Immature natural killer cell (primary cell): ENCODE data around the gene NUBPL. TPM values are rescaled to one million over a fixed set of nuclear protein-coding genes. Genes with fewer than 3 reads are reported as not detected.

Experiments used
- DNase-seq, 3 donors: peaks; one replicate each; pipeline ENCODE4 v3.0.0; 2022; ENCODE audit warnings: mixed read lengths in 1 of 3
- H3K27ac Mint-ChIP-seq, 6 donors: one replicate each; pipeline ENCODE4 v1.8.0; 2020; ENCODE audit warnings: mixed read lengths in 6 of 6, mild to moderate bottlenecking in 5 of 6, inconsistent platforms in 4 of 6, moderate library complexity in 3 of 6
- H3K27me3 Mint-ChIP-seq, 3 donors: one replicate each; pipeline ENCODE4 v1.8.0; 2020 to 2021; ENCODE audit warnings: low read depth in 3 of 3, mild to moderate bottlenecking in 3 of 3, mixed read lengths in 3 of 3, moderate library complexity in 3 of 3, inconsistent platforms in 1 of 3
- H3K36me3 Mint-ChIP-seq, 3 donors: one replicate each; pipeline ENCODE4 v1.8.0; 2020; ENCODE audit warnings: mixed read lengths in 3 of 3, inconsistent platforms in 2 of 3, mild to moderate bottlenecking in 2 of 3
- H3K4me1 Mint-ChIP-seq, 2 donors: one replicate each; pipeline ENCODE4 v1.8.0; 2020; ENCODE audit warnings: inconsistent platforms in 2 of 2, mild to moderate bottlenecking in 2 of 2, mixed read lengths in 2 of 2, moderate library complexity in 1 of 2
- H3K4me3 Mint-ChIP-seq, 5 donors: one replicate each; pipeline ENCODE4 v1.8.0; 2020; ENCODE audit warnings: mild to moderate bottlenecking in 5 of 5, mixed read lengths in 5 of 5, inconsistent platforms in 3 of 5, moderate library complexity in 3 of 5
- H3K9me3 Mint-ChIP-seq, 6 donors: one replicate each; pipeline ENCODE4 v1.8.0; 2020; ENCODE audit warnings: mild to moderate bottlenecking in 6 of 6, mixed read lengths in 6 of 6, inconsistent platforms in 4 of 6, moderate library complexity in 3 of 6
- polyA plus RNA-seq, 3 donors: library from polyadenylated mRNA; unstranded; fragments of 300-500 nt; fragmentation: Illumina TruSeq; gene quantifications; one replicate each; pipeline ENCODE4 v1.2.3, GENCODE V29; 2021

NUBPL gene
- polyA plus RNA-seq, 3 donors from 2014 or later = 5.7 to 7.1 (median 5.9) TPM

DNA sequence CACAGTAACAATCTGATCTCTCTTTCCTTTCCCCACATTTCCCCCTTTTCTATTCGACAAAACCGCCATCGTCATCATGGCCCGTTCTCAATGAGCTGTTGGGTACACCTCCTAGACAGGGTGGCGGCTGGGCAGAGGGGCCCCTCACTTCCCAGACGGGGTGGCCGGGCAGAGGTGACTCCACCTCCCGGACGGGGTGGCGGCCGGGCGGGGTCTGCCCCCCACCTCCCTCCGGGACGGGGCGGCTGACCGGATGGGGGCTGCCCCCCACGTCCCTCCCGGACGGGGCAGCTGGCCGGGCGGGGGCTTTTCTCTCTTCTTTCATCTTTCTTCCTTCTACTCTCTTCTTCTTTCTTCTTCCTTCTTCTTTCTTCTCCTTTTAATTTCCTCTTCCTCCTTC lies 1.3 kb upstream of the NUBPL start:
- DNase-seq = no peak
- H3K4me1 Mint-ChIP-seq = peaks cover 22 to 29% of the 10 kb centered on the region in 2 donors
- peaks cover 10 to 17% (median 12%) of the 10 kb centered on the region in 3 donors for H3K27me3 Mint-ChIP-seq
- H3K36me3 Mint-ChIP-seq = no peaks in the 10 kb centered on the region
- H3K27ac Mint-ChIP-seq = peak overlapping the region in 4 of 6 donors; percentile 93 to 97 (median 96)
- no peak overlapping the region for H3K4me3 Mint-ChIP-seq
- no peaks in the 10 kb centered on the region for H3K9me3 Mint-ChIP-seq

DNA sequence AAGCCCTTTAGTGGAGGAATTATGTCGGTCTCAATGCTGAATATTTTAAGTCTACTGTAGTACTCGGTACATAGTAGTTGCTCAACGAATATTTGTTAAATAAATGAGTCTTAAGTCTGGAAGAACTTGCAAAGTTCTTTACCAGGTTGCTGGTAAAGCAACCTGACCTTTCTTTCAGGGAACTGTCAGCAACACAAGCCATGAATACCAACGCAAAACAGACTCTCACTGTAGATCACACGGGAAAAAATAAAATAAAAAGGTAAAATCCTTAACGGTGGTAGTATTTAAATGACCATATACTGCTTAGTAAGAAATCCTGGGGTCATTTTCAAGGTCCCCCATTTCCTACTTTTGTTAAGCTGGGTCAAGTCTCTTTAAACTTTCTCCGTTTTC lies 447 bp upstream of the NUBPL start:
- Mint-ChIP-seq H3K27ac (peak overlapping the region; percentile 91 to 97 (median 95)), H3K9me3 (no peaks in the 10 kb centered on the region), H3K4me1 (peaks cover 22 to 29% of the 10 kb centered on the region in 2 donors), H3K4me3 (peak overlapping the region; percentile 88 to 96 (median 91)), H3K27me3 (peaks cover 10 to 17% (median 12%) of the 10 kb centered on the region in 3 donors), H3K36me3 (no peaks in the 10 kb centered on the region)
- DNase-seq = no peak

GRCh38 chr14:31564194-31564593 lies 3.0 kb downstream of the NUBPL start:
- peak overlapping the region in 1 of 6 donors; percentile 7 for H3K27ac Mint-ChIP-seq
- H3K9me3 Mint-ChIP-seq = no peaks in the 10 kb centered on the region
- peaks cover 0 to 12% (median 0%) of the 10 kb centered on the region in 3 donors for H3K36me3 Mint-ChIP-seq

DNA sequence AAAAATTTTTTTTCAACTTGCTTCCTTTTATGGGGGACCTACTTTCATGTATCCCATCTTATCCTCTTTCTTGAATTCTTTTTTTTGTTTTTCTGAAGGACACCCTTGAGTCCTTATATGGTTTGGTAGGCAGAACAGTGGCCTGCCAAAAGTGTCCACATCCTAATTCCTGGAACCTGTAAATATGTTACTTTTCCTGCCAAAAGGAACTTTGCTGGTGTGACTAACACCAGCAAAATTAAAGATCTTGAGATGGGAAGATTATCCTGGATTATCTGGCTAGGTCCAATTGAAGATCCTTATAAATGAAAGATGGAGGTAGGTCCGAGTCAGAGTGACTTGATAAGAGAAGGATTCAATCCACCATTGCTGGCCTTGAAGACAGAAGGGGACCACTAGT lies 5.3 kb downstream of the NUBPL start:
- Mint-ChIP-seq H3K27me3 (peaks cover 2 to 6% (median 3%) of the 10 kb centered on the region in 3 donors), H3K27ac (no peak overlapping the region), H3K9me3 (no peaks in the 10 kb centered on the region), H3K4me1 (peaks cover 10 to 18% of the 10 kb centered on the region in 2 donors), H3K4me3 (no peak overlapping the region), H3K36me3 (peaks cover 0 to 16% (median 3%) of the 10 kb centered on the region in 3 donors)
- DNase-seq = no peak

More at GRCh38 chr14:31564194-31564593, 3.0 kb downstream of the NUBPL start:
- H3K4me3 Mint-ChIP-seq = no peak overlapping the region
- H3K27me3 Mint-ChIP-seq = peaks cover 9 to 14% (median 10%) of the 10 kb centered on the region in 3 donors
- peaks cover 22 to 29% of the 10 kb centered on the region in 2 donors for H3K4me1 Mint-ChIP-seq
- DNase-seq = no peak

- DNase-seq = no peak
- peaks cover 0 to 16% (median 3%) of the 10 kb centered on the region in 3 donors for H3K36me3 Mint-ChIP-seq
- no peak overlapping the region for H3K27ac Mint-ChIP-seq
- H3K4me3 Mint-ChIP-seq = no peak overlapping the region
- H3K4me1 Mint-ChIP-seq = peaks cover 2 to 10% of the 10 kb centered on the region in 2 donors
- H3K27me3 Mint-ChIP-seq = no peaks in the 10 kb centered on the region
- H3K9me3 Mint-ChIP-seq = no peaks in the 10 kb centered on the region
Measured at GRCh38 chr14:31567655-31568054, 6.5 kb downstream of the NUBPL start.

- no peak overlapping the region for H3K27ac Mint-ChIP-seq
- H3K36me3 Mint-ChIP-seq = peaks cover 0 to 16% (median 3%) of the 10 kb centered on the region in 3 donors
- H3K9me3 Mint-ChIP-seq = no peaks in the 10 kb centered on the region
- no peak for DNase-seq
- H3K4me3 Mint-ChIP-seq = no peak overlapping the region
- H3K4me1 Mint-ChIP-seq = peaks cover 1 to 6% of the 10 kb centered on the region in 2 donors
- H3K27me3 Mint-ChIP-seq = no peaks in the 10 kb centered on the region
Measured at GRCh38 chr14:31568161-31568560, 7.0 kb downstream of the NUBPL start.

- no peak overlapping the region for H3K27ac Mint-ChIP-seq
Measured at GRCh38 chr14:31568671-31569070, 7.5 kb downstream of the NUBPL start.

GRCh38 chr14:31572955-31573354 lies 11.8 kb downstream of the NUBPL start:
- H3K36me3 Mint-ChIP-seq = peaks cover 9 to 26% (median 19%) of the 10 kb centered on the region in 3 donors
- no peaks in the 10 kb centered on the region for H3K9me3 Mint-ChIP-seq
- H3K27me3 Mint-ChIP-seq = no peaks in the 10 kb centered on the region
- no peak overlapping the region for H3K27ac Mint-ChIP-seq
- no peak for DNase-seq
- H3K4me1 Mint-ChIP-seq = no peaks in the 10 kb centered on the region
- H3K4me3 Mint-ChIP-seq = no peak overlapping the region

More at GRCh38 chr14:31568671-31569070, 7.5 kb downstream of the NUBPL start:
- Mint-ChIP-seq H3K4me3 (no peak overlapping the region), H3K4me1 (peaks cover 0 to under 1% of the 10 kb centered on the region in 2 donors), H3K27me3 (no peaks in the 10 kb centered on the region), H3K9me3 (no peaks in the 10 kb centered on the region), H3K36me3 (peaks cover 0 to 16% (median 8%) of the 10 kb centered on the region in 3 donors)
- DNase-seq = no peak

DNA sequence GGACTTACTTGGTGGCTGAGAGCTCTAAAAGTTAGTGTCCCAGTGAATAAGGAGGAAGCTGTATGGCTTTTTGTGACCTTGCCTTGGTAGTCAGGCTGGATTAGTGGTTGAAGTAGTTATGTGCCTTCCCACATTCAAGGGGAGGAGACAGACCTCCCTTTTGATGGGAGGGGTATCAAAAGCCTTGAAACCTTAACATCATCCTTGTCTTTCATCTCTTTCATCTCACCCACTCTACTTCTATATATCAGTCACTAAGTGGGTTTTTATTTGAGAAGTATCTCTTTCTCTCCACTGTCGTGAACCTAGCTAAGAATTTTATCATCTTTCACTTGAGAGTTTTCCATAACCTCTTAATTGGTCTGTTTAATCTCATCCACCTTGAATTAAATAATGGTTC lies 15.7 kb downstream of the NUBPL start:
- H3K4me1 Mint-ChIP-seq = no peaks in the 10 kb centered on the region
- H3K27ac Mint-ChIP-seq = no peak overlapping the region
- H3K27me3 Mint-ChIP-seq = no peaks in the 10 kb centered on the region
- H3K4me3 Mint-ChIP-seq = no peak overlapping the region
- H3K9me3 Mint-ChIP-seq = no peaks in the 10 kb centered on the region
- no peak for DNase-seq
- H3K36me3 Mint-ChIP-seq = peaks cover 9 to 24% (median 11%) of the 10 kb centered on the region in 3 donors

DNA sequence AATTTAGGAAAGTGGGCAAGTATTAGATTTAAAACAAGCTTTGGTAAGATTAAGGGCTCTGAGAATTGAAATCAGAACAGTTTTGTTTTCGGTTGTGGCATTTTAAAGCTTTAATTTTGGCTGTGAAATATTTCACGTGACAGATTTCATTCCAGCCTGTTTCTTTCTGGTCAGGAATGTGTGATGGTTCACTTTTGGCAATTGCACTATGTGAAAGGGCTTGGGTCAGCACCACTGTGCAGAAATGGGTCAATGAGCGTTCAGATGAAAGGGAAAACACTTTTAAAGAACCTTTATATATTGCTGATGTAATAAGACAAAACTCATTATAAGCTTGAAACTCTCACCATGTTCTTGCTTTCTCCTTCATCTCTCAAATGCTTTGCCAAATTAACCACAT lies 17.1 kb downstream of the NUBPL start:
- no peak overlapping the region for H3K4me3 Mint-ChIP-seq

GRCh38 chr14:31578792-31579501 lies 17.7 kb downstream of the NUBPL start:
- no peak overlapping the region for H3K4me3 Mint-ChIP-seq
- DNase-seq = no peak
- H3K36me3 Mint-ChIP-seq = peaks cover 9 to 16% (median 11%) of the 10 kb centered on the region in 3 donors
- no peaks in the 10 kb centered on the region for H3K9me3 Mint-ChIP-seq
- no peaks in the 10 kb centered on the region for H3K4me1 Mint-ChIP-seq
- no peak overlapping the region for H3K27ac Mint-ChIP-seq
- peaks cover 0 to 1% (median 0%) of the 10 kb centered on the region in 3 donors for H3K27me3 Mint-ChIP-seq

More for the DNA sequence above, 17.1 kb downstream of the NUBPL start:
- Mint-ChIP-seq H3K27ac (no peak overlapping the region), H3K9me3 (no peaks in the 10 kb centered on the region), H3K4me1 (no peaks in the 10 kb centered on the region), H3K27me3 (no peaks in the 10 kb centered on the region), H3K36me3 (peaks cover 9 to 22% (median 11%) of the 10 kb centered on the region in 3 donors)
- no peak for DNase-seq

DNA sequence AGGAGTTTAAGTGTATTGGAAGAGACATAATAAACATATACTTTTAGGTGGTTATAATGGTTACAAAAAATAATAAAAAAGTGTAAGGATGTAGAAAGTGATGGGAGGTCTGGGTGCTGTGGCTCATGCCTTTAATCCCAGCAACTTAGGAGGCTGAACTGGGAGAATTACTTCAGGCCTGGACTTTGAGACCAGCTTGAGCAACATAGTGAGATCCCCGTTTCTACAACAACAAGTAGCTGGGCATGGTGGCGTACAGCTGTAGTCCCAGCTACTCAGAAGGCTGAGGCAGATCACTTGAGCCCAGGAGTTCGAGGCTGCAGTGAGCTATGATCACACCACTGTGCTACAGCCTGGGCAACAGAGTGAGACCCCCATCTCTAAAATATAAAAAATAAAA lies 19.0 kb downstream of the NUBPL start:
- Mint-ChIP-seq H3K27ac (no peak overlapping the region), H3K36me3 (peaks cover 9 to 20% (median 11%) of the 10 kb centered on the region in 3 donors), H3K9me3 (no peaks in the 10 kb centered on the region)

GRCh38 chr14:31582286-31582691 lies 21.1 kb downstream of the NUBPL start:
- no peaks in the 10 kb centered on the region for H3K4me1 Mint-ChIP-seq
- no peaks in the 10 kb centered on the region for H3K9me3 Mint-ChIP-seq
- peaks cover 0 to 1% (median 0%) of the 10 kb centered on the region in 3 donors for H3K27me3 Mint-ChIP-seq
- no peak overlapping the region for H3K27ac Mint-ChIP-seq
- peaks cover 0 to 13% (median 5%) of the 10 kb centered on the region in 3 donors for H3K36me3 Mint-ChIP-seq
- H3K4me3 Mint-ChIP-seq = no peak overlapping the region
- DNase-seq = no peak

More for the DNA sequence above, 19.0 kb downstream of the NUBPL start:
- Mint-ChIP-seq H3K27me3 (peaks cover 0 to 1% (median 0%) of the 10 kb centered on the region in 3 donors), H3K4me3 (no peak overlapping the region), H3K4me1 (no peaks in the 10 kb centered on the region)
- DNase-seq = no peak

DNA sequence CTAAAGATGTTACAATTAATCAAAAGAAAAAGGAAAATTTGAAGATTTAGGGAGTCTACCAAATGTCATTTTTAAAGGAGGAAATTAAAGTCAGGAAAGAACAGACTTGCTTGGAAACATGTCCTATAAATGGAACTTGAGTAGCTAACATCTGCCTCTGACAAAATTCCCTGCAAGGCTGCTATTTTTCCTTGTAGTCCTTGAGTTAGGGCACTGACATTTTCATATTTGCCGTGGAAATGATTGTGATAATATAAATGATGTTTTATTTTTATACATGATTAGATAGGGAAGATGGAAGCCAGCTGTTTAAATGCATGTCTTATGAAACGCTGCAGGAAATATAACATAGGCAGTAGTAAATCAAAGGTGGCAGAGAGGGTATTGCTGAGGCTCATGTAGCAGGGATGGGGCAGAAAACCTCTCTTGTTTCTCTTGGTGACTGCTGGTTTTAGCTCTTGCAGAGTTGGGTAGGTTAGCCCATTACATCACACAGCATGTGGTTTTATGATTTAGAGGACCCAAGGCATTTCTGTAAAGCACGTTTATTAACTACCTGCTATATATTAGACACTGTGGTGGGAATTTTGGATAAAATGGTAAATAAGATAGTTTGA lies 21.7 kb downstream of the NUBPL start:
- Mint-ChIP-seq H3K27ac (no peak overlapping the region), H3K4me1 (no peaks in the 10 kb centered on the region), H3K36me3 (peaks cover 0 to 8% (median under 1%) of the 10 kb centered on the region in 3 donors), H3K4me3 (no peak overlapping the region), H3K9me3 (no peaks in the 10 kb centered on the region), H3K27me3 (peaks cover 0 to 1% (median 0%) of the 10 kb centered on the region in 3 donors)
- no peak for DNase-seq
